Esophagus muscularis mucosa (tissue), 4 donors: ENCODE results near the gene NT5DC3. TPM values are rescaled to one million over a fixed set of nuclear protein-coding genes. Genes with fewer than 3 reads are reported as not detected.

Experiments
- DNase-seq: peaks from one replicate; pipeline ENCODE4 v3.0.0-alpha.2; 2017; ENCODE audit errors: extremely low spot score
- H3K27ac ChIP-seq, 4 donors: fragments of 200-600 bp; sonication (generic); replicated peaks in 1 of 4; 1 replicate in 3 of 4; 2 replicates in 1 of 4; pipeline ENCODE4 v1.5.1; 2016 to 2019; ENCODE audit warnings: mild to moderate bottlenecking in 1 of 4
- H3K27me3 ChIP-seq, 4 donors: fragments of 200-600 bp; sonication (generic); one replicate each; pipeline versions ENCODE4 v1.5.1 to v1.6.0; 2016 to 2019
- H3K36me3 ChIP-seq, 4 donors: fragments of 200-600 bp; sonication (generic); one replicate each; pipeline ENCODE4 v1.5.1; 2016 to 2019
- H3K4me1 ChIP-seq, 4 donors: fragments of 200-600 bp; sonication (generic); one replicate each; pipeline ENCODE4 v1.5.1; 2016 to 2019
- H3K4me3 ChIP-seq, 4 donors: fragments of 200-600 bp; sonication (generic); 1 replicate in 2 of 4; 2 replicates in 2 of 4; pipeline ENCODE4 v1.5.1; 2016 to 2019; ENCODE audit warnings: mild to moderate bottlenecking in 4 of 4, moderate library complexity in 1 of 4
- H3K9me3 ChIP-seq, 4 donors: fragments of 200-600 bp; sonication (generic); 1 replicate in 3 of 4; 2 replicates in 1 of 4; pipeline ENCODE4 v1.5.1; 2016 to 2019
- EP300 ChIP-seq: sonication (generic); formaldehyde crosslinking; IDR thresholded peaks from one replicate; pipeline ENCODE4 v1.6.1; 2017; ENCODE audit warnings: antibody characterized with exemption
- POLR2A ChIP-seq: fragments of 450-650 bp; IDR thresholded peaks from one replicate; pipeline ENCODE4 v1.6.1; 2017; ENCODE audit warnings: antibody characterized with exemption, moderate library complexity, mild to moderate bottlenecking, low read depth
- POLR2AphosphoS5 ChIP-seq, 2 donors: sonication (generic); formaldehyde crosslinking; IDR thresholded peaks; one replicate each; pipeline ENCODE4 v1.6.1; 2017; ENCODE audit warnings: antibody characterized with exemption in 2 of 2
- WGBS: methylation state at CpG from one replicate; pipeline ENCODE4 v1.1.5; 2018; 5-methylcytosine and 5-hydroxymethylcytosine counted together
- intact Hi-C: fragments of 100-400 bp; cut with DNase I; formaldehyde crosslinking; loops from one replicate; pipeline ENCODE4 v1.15.1; 2023
- total RNA-seq, 4 donors: library from RNA; depleted of rRNA; stranded (reverse); fragments of >200 nt; gene quantifications; one replicate each; pipeline versions ENCODE4 v1.1.0 to v1.2.1, GENCODE V29; 2016
- TF ChIP-seq, protein P1 (sequence below), 3 experiments: fragments of 200-600 bp in 2 of 3; fragments of 450-650 bp in 1 of 3; sonication (generic) in 2 of 3; IDR thresholded peaks; one replicate each; pipeline ENCODE4 v1.5.1; 2017 to 2019; ENCODE audit warnings: antibody characterized with exemption in 3 of 3, mild to moderate bottlenecking in 2 of 3, moderate library complexity in 1 of 3

The NT5DC3 gene
- total RNA-seq, 4 donors from 2014 or later, result 169 to 275 (median 195) TPM

- no peak for DNase-seq
- H3K4me1 ChIP-seq, result peaks cover 5 to 77% (median 68%) of the 10 kb centered on the region in 4 donors
- peak in 1 of 2 donors; percentile 23 for TF ChIP-seq POLR2AphosphoS5 (IDR thresholded peaks at IDR 0.05)
- no peak for TF ChIP-seq POLR2A
- H3K4me3 ChIP-seq, result peak overlapping the region; percentile 9 to 95 (median 56)
- no peaks in the 10 kb centered on the region for H3K27me3 ChIP-seq
- intact Hi-C loops, result loop anchor here (5.0 kb wide), 1 partner anchor 33 kb away; no protein-coding TSS in a partner anchor
- peak overlapping the region; percentile 11 to 97 (median 96) for H3K27ac ChIP-seq
- no peaks in the 10 kb centered on the region for H3K9me3 ChIP-seq
- peaks cover 0 to 28% (median 2%) of the 10 kb centered on the region in 4 donors for H3K36me3 ChIP-seq
- 100% methylated on average over 3 of the region's 3 CpGs for WGBS
Observed at GRCh38 chr12:103834942-103835341, 6.1 kb downstream of the NT5DC3 start.

- no peak for DNase-seq
- 57% methylated on average over 2 of the region's 2 CpGs for WGBS
- H3K36me3 ChIP-seq, result peaks cover 0 to 28% (median 2%) of the 10 kb centered on the region in 4 donors
- H3K27ac ChIP-seq, result peak overlapping the region; percentile 11 to 97 (median 96)
- H3K27me3 ChIP-seq, result no peaks in the 10 kb centered on the region
- TF ChIP-seq EP300, result no peak
- no peak for TF ChIP-seq POLR2AphosphoS5 (IDR thresholded peaks at IDR 0.05)
- TF ChIP-seq, protein P1, sequence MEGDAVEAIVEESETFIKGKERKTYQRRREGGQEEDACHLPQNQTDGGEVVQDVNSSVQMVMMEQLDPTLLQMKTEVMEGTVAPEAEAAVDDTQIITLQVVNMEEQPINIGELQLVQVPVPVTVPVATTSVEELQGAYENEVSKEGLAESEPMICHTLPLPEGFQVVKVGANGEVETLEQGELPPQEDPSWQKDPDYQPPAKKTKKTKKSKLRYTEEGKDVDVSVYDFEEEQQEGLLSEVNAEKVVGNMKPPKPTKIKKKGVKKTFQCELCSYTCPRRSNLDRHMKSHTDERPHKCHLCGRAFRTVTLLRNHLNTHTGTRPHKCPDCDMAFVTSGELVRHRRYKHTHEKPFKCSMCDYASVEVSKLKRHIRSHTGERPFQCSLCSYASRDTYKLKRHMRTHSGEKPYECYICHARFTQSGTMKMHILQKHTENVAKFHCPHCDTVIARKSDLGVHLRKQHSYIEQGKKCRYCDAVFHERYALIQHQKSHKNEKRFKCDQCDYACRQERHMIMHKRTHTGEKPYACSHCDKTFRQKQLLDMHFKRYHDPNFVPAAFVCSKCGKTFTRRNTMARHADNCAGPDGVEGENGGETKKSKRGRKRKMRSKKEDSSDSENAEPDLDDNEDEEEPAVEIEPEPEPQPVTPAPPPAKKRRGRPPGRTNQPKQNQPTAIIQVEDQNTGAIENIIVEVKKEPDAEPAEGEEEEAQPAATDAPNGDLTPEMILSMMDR (IDR thresholded peaks at IDR 0.05), result no peak
- no peak for TF ChIP-seq POLR2A
- peak overlapping the region; percentile 9 to 95 (median 59) for H3K4me3 ChIP-seq
- peaks cover 0 to 84% (median 74%) of the 10 kb centered on the region in 4 donors for H3K4me1 ChIP-seq
- no peaks in the 10 kb centered on the region for H3K9me3 ChIP-seq
- intact Hi-C loops, result no loop called here
Observed at GRCh38 chr12:103833891-103834290, 7.1 kb downstream of the NT5DC3 start.

DNA sequence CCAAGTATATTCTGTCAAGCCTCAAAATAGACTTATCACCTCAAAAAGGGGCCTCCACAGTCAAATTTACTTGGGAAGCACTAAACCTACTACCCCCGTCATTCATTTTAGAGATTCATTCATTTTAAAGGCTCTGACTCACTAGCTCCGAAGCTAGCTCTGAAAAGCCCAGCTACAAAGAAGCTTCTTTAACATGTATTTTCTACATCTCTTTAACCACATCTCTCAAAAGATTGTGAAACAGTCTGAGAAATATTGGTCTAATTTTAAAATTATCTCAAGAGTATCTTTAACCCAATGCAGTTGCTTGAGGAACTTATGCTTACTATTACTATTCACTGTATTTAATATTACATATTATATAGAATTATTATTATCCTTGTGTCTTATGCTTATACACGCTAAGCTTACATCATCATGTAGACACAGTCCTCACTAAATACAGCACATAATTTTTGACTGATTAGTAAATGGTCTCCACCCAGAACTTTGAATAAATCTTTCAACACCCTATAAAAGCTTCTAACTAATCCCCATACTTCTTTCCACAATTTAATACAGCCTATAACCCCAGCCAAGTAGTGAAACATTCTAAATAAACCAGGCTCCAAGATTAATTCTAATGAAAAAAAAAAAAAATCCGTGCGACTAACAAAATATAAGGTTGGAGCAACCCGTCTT lies 7.8 kb downstream of the NT5DC3 start:
- H3K36me3 ChIP-seq, result peaks cover 0 to 28% (median 2%) of the 10 kb centered on the region in 4 donors
- TF ChIP-seq, protein P1 (IDR thresholded peaks at IDR 0.05), result no peak
- TF ChIP-seq POLR2A (no peak), POLR2AphosphoS5 (IDR thresholded peaks at IDR 0.05) (no peak), EP300 (no peak)
- no peak for DNase-seq
- H3K27ac ChIP-seq, result peak overlapping the region; percentile 11 to 97 (median 96)
- H3K4me1 ChIP-seq, result peaks cover 0 to 91% (median 79%) of the 10 kb centered on the region in 4 donors
- 58% methylated on average over 6 of the region's 6 CpGs for WGBS
- no peaks in the 10 kb centered on the region for H3K27me3 ChIP-seq
- intact Hi-C loops, result no loop called here
- H3K4me3 ChIP-seq, result peak overlapping the region; percentile 9 to 95 (median 59)
- no peaks in the 10 kb centered on the region for H3K9me3 ChIP-seq

GRCh38 chr12:103832048-103832997 lies 8.7 kb downstream of the NT5DC3 start:
- Histone ChIP-seq H3K9me3 (no peaks in the 10 kb centered on the region), H3K4me1 (peaks cover 0 to 98% (median 81%) of the 10 kb centered on the region in 4 donors), H3K27me3 (no peaks in the 10 kb centered on the region), H3K36me3 (peaks cover 0 to 27% (median 2%) of the 10 kb centered on the region in 4 donors), H3K4me3 (peak overlapping the region in 2 of 4 donors; percentile 19 to 84), H3K27ac (peak overlapping the region in 2 of 4 donors; percentile 97)
- no peak for TF ChIP-seq POLR2A
- no peak for TF ChIP-seq EP300
- no peak for TF ChIP-seq POLR2AphosphoS5 (IDR thresholded peaks at IDR 0.05)
- TF ChIP-seq, protein P1 (IDR thresholded peaks at IDR 0.05), result no peak
- no peak for DNase-seq
- intact Hi-C loops, result no loop called here
- 82% methylated on average over 11 of the region's 11 CpGs for WGBS
